CD4-positive, alpha-beta T cell treated with Interleukin-12 subunit alpha and Interleukin-12 subunit beta, for 1 hour (primary cell): ENCODE results near the gene TXNDC8.
"Not testable (repeated sequence)": the region's sequence is repeated elsewhere in the genome, so short reads cannot be mapped to it uniquely, and the experiment has no call there.

Experiments
- DNase-seq: peaks from one replicate; pipeline ENCODE4 v3.0.0-alpha.2; 2020

Gene TXNDC8

GRCh38 chr9:110323818-110324217, 13.8 kb downstream of the TXNDC8 start:
- DNase-seq: no peak

GRCh38 chr9:110320651-110321445, 16.8 kb downstream of the TXNDC8 start:
- DNase-seq: no peak

GRCh38 chr9:110319781-110320492, 17.7 kb downstream of the TXNDC8 start:
- no peak for DNase-seq

GRCh38 chr9:110317911-110318310, 19.8 kb downstream of the TXNDC8 start:
- no peak for DNase-seq

GRCh38 chr9:110316261-110317075, 21.2 kb downstream of the TXNDC8 start:
- no peak for DNase-seq

GRCh38 chr9:110311978-110312377, 25.7 kb downstream of the TXNDC8 start:
- DNase-seq: not testable (repeated sequence)

- DNase-seq: no peak
Measured at GRCh38 chr9:110309681-110310080, 28.0 kb downstream of the TXNDC8 start.

GRCh38 chr9:110308633-110309038, 29.0 kb downstream of the TXNDC8 start:
- no peak for DNase-seq

GRCh38 chr9:110307191-110307590, 30.5 kb downstream of the TXNDC8 start:
- no peak for DNase-seq

GRCh38 chr9:110303133-110303532, 34.5 kb downstream of the TXNDC8 start:
- no peak for DNase-seq

GRCh38 chr9:110298043-110298605, 39.5 kb downstream of the TXNDC8 start:
- no peak for DNase-seq

GRCh38 chr9:110293248-110293647, 44.4 kb downstream of the TXNDC8 start:
- DNase-seq: no peak

GRCh38 chr9:110291921-110292557, 45.6 kb downstream of the TXNDC8 start:
- no peak for DNase-seq

- DNase-seq: no peak
Measured at GRCh38 chr9:110290001-110290400, 47.7 kb downstream of the TXNDC8 start.

GRCh38 chr9:110288503-110288902, 49.2 kb downstream of the TXNDC8 start:
- DNase-seq: no peak

- no peak for DNase-seq
Measured at GRCh38 chr9:110287289-110287680, 50.4 kb downstream of the TXNDC8 start.

GRCh38 chr9:110284211-110284844, 53.3 kb downstream of the TXNDC8 start:
- DNase-seq: no peak

- DNase-seq: no peak
Measured at GRCh38 chr9:110283751-110284150, 53.9 kb downstream of the TXNDC8 start.

GRCh38 chr9:110282739-110283081, 55.0 kb downstream of the TXNDC8 start:
- DNase-seq: no peak

GRCh38 chr9:110282018-110282738, 55.5 kb downstream of the TXNDC8 start:
- no peak for DNase-seq

GRCh38 chr9:110278080-110278707, 59.5 kb downstream of the TXNDC8 start:
- no peak for DNase-seq
